ENCODE results near the gene FERD3L.

GRCh38 chr7:19117091-19117869, 27.9 kb downstream of the FERD3L start, which contains the start of gene TWIST1:
- TF ChIP-seq CTCF (IDR thresholded peaks at IDR 0.05) = no peak
- TF ChIP-seq POLR2A (IDR thresholded peaks at IDR 0.05) = no peak
